Upper lobe of left lung (tissue), 4 donors: Measurements from ENCODE around the gene DPP10.

Experiments
- EP300 ChIP-seq, 4 donors: sonication (generic); formaldehyde crosslinking; IDR thresholded peaks; one replicate each; pipeline ENCODE4 v1.5.1; 2017; ENCODE audit warnings: antibody characterized with exemption in 4 of 4, control low read depth in 2 of 4
- POLR2A ChIP-seq, 4 donors: fragments of 450-650 bp; IDR thresholded peaks; one replicate each; pipeline ENCODE4 v1.5.1; 2016 to 2017; ENCODE audit warnings: antibody characterized with exemption in 4 of 4, mild to moderate bottlenecking in 2 of 4
- TF ChIP-seq, protein P1 (sequence below), 6 experiments: fragments of 450-650 bp in 4 of 6; fragments of 200-600 bp in 2 of 6; sonication (generic) in 2 of 6; IDR thresholded peaks; one replicate each; pipeline ENCODE4 v1.5.1; 2016 to 2019; ENCODE audit warnings: antibody characterized with exemption in 6 of 6

DNA sequence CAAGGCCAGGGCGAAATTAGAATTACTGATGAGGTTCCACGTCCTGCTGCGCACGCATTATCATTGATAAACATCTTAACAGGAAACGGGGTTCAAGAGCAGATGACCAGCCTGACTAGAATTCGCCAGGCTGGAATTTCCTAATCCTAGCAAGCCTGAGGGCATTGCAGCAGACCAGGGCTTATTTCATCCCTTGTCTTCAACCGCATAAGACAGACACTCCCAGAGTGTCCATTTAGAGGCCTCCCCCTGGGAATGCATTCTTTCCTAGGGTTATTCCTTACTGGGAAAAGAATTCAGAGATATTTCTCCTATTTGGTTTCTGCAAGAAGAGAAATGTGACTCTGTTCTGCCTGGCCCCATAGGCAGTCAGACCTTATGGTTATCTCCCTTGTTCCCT is 486.8 kb downstream of the DPP10 start:
- TF ChIP-seq POLR2A (IDR thresholded peaks at IDR 0.05): no peak
- TF ChIP-seq, protein P1, sequence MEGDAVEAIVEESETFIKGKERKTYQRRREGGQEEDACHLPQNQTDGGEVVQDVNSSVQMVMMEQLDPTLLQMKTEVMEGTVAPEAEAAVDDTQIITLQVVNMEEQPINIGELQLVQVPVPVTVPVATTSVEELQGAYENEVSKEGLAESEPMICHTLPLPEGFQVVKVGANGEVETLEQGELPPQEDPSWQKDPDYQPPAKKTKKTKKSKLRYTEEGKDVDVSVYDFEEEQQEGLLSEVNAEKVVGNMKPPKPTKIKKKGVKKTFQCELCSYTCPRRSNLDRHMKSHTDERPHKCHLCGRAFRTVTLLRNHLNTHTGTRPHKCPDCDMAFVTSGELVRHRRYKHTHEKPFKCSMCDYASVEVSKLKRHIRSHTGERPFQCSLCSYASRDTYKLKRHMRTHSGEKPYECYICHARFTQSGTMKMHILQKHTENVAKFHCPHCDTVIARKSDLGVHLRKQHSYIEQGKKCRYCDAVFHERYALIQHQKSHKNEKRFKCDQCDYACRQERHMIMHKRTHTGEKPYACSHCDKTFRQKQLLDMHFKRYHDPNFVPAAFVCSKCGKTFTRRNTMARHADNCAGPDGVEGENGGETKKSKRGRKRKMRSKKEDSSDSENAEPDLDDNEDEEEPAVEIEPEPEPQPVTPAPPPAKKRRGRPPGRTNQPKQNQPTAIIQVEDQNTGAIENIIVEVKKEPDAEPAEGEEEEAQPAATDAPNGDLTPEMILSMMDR (IDR thresholded peaks at IDR 0.05): no peak
- TF ChIP-seq EP300 (IDR thresholded peaks at IDR 0.05): no peak
